ENCODE measurements around the gene NPC1. TPM values are rescaled to one million over a fixed set of nuclear protein-coding genes. Genes with fewer than 3 reads are reported as not detected.

Gene NPC1
- total RNA-seq, 1 experiment from 2014 or later = 39.6 TPM

- Histone ChIP-seq H3K4me3 (0 out of 2 replicates have a peak overlapping the region, but pooled peaks have one; percentile 16), H3K79me2 (ENCODE audit: low read depth) (no peaks in the 10 kb centered on the region), H4K20me1 (ENCODE audit: insufficient read depth) (no peaks in the 10 kb centered on the region), H3F3A (ENCODE audit: insufficient read depth, low read depth) (peaks cover 27% of the 10 kb centered on the region), H3K4me1 (replicated peaks; ENCODE audit: insufficient read depth) (peaks cover 26% of the 10 kb centered on the region), H3K9me2 (ENCODE audit: insufficient read depth) (no peaks in the 10 kb centered on the region), H3K27ac (peak overlapping the region; percentile 96), H3K4me2 (peak overlapping the region; percentile 70), H3K27me3 (ENCODE audit: insufficient read depth, low read depth) (no peaks in the 10 kb centered on the region), H3K36me3 (ENCODE audit: low read depth) (no peaks in the 10 kb centered on the region), H2AFZ (peak overlapping the region; percentile 71; the same call in 1 of the 2 replicates), H3K9me3 (ENCODE audit: insufficient read depth, low read depth) (no peaks in the 10 kb centered on the region)
- TF ChIP-seq EZH2 (IDR thresholded peaks at IDR 0.05; ENCODE audit: low read depth) = no peak
- TF ChIP-seq CTCF (conservative IDR thresholded peaks at IDR 0.05) = no peak
- no TSS peak for BruUV-seq (replicated peaks)
- CTCF ChIA-PET = interaction anchor here (0.7 to 1.6 kb wide), 2 partner anchors 15 to 68 kb away, joined by 3 to 4 read pairs; no protein-coding TSS in a partner anchor
- intact Hi-C loops (cut with micrococcal nuclease; ENCODE audit: unreplicated experiment) = no loop called here
- POLR2A ChIA-PET (ENCODE audit: unreplicated experiment) = interaction anchor here (0.5 to 0.7 kb wide), 3 partner anchors 13 to 34 kb away, joined by 3 to 15 read pairs (median 4); no protein-coding TSS in a partner anchor
- peak; percentile 21 to 70 for DNase-seq
Measured at GRCh38 chr18:23635283-23636070, 49.2 kb upstream of the NPC1 start.

- intact Hi-C loops (cut with micrococcal nuclease; ENCODE audit: unreplicated experiment) = no loop called here
- TF ChIP-seq CTCF (conservative IDR thresholded peaks at IDR 0.05) = no peak
- TF ChIP-seq EZH2 (IDR thresholded peaks at IDR 0.05; ENCODE audit: low read depth) = no peak
- peaks cover 27% of the 10 kb centered on the region for H3F3A ChIP-seq (ENCODE audit: insufficient read depth, low read depth)
- H3K4me3 ChIP-seq = no peak overlapping the region
- POLR2A ChIA-PET (ENCODE audit: unreplicated experiment) = interaction anchor here (0.5 to 0.6 kb wide), 2 partner anchors 13 to 16 kb away, joined by 3 to 4 read pairs; no protein-coding TSS in a partner anchor
- peak overlapping the region; percentile 70; the same call in 1 of the 2 replicates for H3K4me2 ChIP-seq
- no peaks in the 10 kb centered on the region for H4K20me1 ChIP-seq (ENCODE audit: insufficient read depth)
- peaks cover 32% of the 10 kb centered on the region for H3K4me1 ChIP-seq (replicated peaks; ENCODE audit: insufficient read depth)
- peak overlapping the region; percentile 96 for H3K27ac ChIP-seq
- no peaks in the 10 kb centered on the region for H3K36me3 ChIP-seq (ENCODE audit: low read depth)
- no peaks in the 10 kb centered on the region for H3K9me2 ChIP-seq (ENCODE audit: insufficient read depth)
- CTCF ChIA-PET = interaction anchor here (0.7 to 1.6 kb wide), 2 partner anchors 16 to 68 kb away, joined by 3 to 4 read pairs; no protein-coding TSS in a partner anchor
- no peaks in the 10 kb centered on the region for H3K27me3 ChIP-seq (ENCODE audit: insufficient read depth, low read depth)
- no peak overlapping the region for H2AFZ ChIP-seq
- H3K9me3 ChIP-seq (ENCODE audit: insufficient read depth, low read depth) = no peaks in the 10 kb centered on the region
- no peaks in the 10 kb centered on the region for H3K79me2 ChIP-seq (ENCODE audit: low read depth)
- no peak for DNase-seq
- BruUV-seq (replicated peaks) = no TSS peak
Measured at GRCh38 chr18:23634692-23635091, 48.4 kb upstream of the NPC1 start.

GRCh38 chr18:23632615-23633014 is 46.3 kb upstream of the NPC1 start:
- H3K4me2 ChIP-seq = no peak overlapping the region
- no peak overlapping the region for H3K4me3 ChIP-seq
- H3K9me2 ChIP-seq (ENCODE audit: insufficient read depth) = no peaks in the 10 kb centered on the region
- no peak for DNase-seq
- peaks cover 50% of the 10 kb centered on the region for H3K4me1 ChIP-seq (replicated peaks; ENCODE audit: insufficient read depth)
- no peaks in the 10 kb centered on the region for H3K9me3 ChIP-seq (ENCODE audit: insufficient read depth, low read depth)
- no peaks in the 10 kb centered on the region for H3K36me3 ChIP-seq (ENCODE audit: low read depth)
- H3K27ac ChIP-seq = no peak overlapping the region
- ChIA-PET POLR2A (ENCODE audit: unreplicated experiment) (no interaction called here), CTCF (no interaction called here)
- no peaks in the 10 kb centered on the region for H3K79me2 ChIP-seq (ENCODE audit: low read depth)
- no TSS peak for BruUV-seq (replicated peaks)
- H4K20me1 ChIP-seq (ENCODE audit: insufficient read depth) = no peaks in the 10 kb centered on the region
- no peaks in the 10 kb centered on the region for H3K27me3 ChIP-seq (ENCODE audit: insufficient read depth, low read depth)
- H3F3A ChIP-seq (ENCODE audit: insufficient read depth, low read depth) = peaks cover 34% of the 10 kb centered on the region
- H2AFZ ChIP-seq = no peak overlapping the region
- intact Hi-C loops (cut with micrococcal nuclease; ENCODE audit: unreplicated experiment) = no loop called here
- TF ChIP-seq EZH2 (IDR thresholded peaks at IDR 0.05; ENCODE audit: low read depth) (no peak), CTCF (conservative IDR thresholded peaks at IDR 0.05) (no peak)

Measured in PC-9 (cell line).